LNCaP clone FGC (cell line): ENCODE results near the gene CD74.

Source experiments
- DNase-seq: peaks from one replicate; pipeline ENCODE4 v3.0.0-alpha.2; 2011; ENCODE audit warnings: low read depth
- H3K4me3 ChIP-seq: 2 replicates; pipeline ENCODE4 v1.5.1; 2011; ENCODE audit warnings: mild to moderate bottlenecking, low read depth, low read length, control low read depth
- CTCF ChIP-seq: IDR thresholded peaks from 2 replicates; pipeline ENCODE4 v1.5.1; 2012; ENCODE audit warnings: mild to moderate bottlenecking; ENCODE audit not compliant: control insufficient read depth, insufficient read depth; ENCODE audit errors: extremely low read depth

The CD74 gene

GRCh38 chr5:150399524-150400211, 13.0 kb downstream of the CD74 start:
- no peak overlapping the region for H3K4me3 ChIP-seq
- no peak for TF ChIP-seq CTCF
- DNase-seq = no peak

GRCh38 chr5:150398722-150399523, 13.8 kb downstream of the CD74 start:
- no peak overlapping the region for H3K4me3 ChIP-seq
- TF ChIP-seq CTCF = no peak
- no peak for DNase-seq

- no peak for TF ChIP-seq CTCF
- no peak for DNase-seq
- H3K4me3 ChIP-seq = no peak overlapping the region
These were observed 14.7 kb downstream of the CD74 start for GRCh38 chr5:150397782-150398721.

- no peak for DNase-seq
- no peak for TF ChIP-seq CTCF
- no peak overlapping the region for H3K4me3 ChIP-seq
These were observed 15.4 kb downstream of the CD74 start for GRCh38 chr5:150397146-150397781.

GRCh38 chr5:150396267-150396666, 16.4 kb downstream of the CD74 start:
- no peak for DNase-seq

More at GRCh38 chr5:150396267-150396666, 16.4 kb downstream of the CD74 start:
- H3K4me3 ChIP-seq = no peak overlapping the region
- TF ChIP-seq CTCF = no peak
